HEK293 (cell line): ENCODE measurements around the gene GPSM1.
"Not testable (repeated sequence)": the region's sequence is repeated elsewhere in the genome, so short reads cannot be mapped to it uniquely, and the experiment has no call there.

Experiments
- MEIS1 ChIP-seq: sonication (generic); formaldehyde crosslinking; IDR thresholded peaks from 2 replicates; pipeline ENCODE4 v1.8.1; 2022; ENCODE audit warnings: missing genetic modification reagents, mild to moderate bottlenecking, borderline replicate concordance
- PRDM1 ChIP-seq: fragments of 450-650 bp; formaldehyde crosslinking; IDR thresholded peaks from 2 replicates; pipeline ENCODE4; 2016; ENCODE audit warnings: missing biosample characterization, missing genetic modification characterization
- ZBTB21 ChIP-seq: fragments of 450-650 bp; formaldehyde crosslinking; IDR thresholded peaks from 2 replicates; pipeline ENCODE4 v1.5.1; 2017; ENCODE audit warnings: missing biosample characterization, missing genetic modification characterization
- ZBTB7A ChIP-seq: fragments of 450-650 bp; formaldehyde crosslinking; IDR thresholded peaks from 2 replicates; pipeline ENCODE4 v1.5.1; 2016; ENCODE audit warnings: low read depth, missing biosample characterization, missing genetic modification characterization
- ZNF23 ChIP-seq: fragments of 450-650 bp; formaldehyde crosslinking; IDR thresholded peaks from 2 replicates; pipeline ENCODE4 v1.5.1; 2016; ENCODE audit warnings: missing biosample characterization, missing genetic modification characterization, borderline replicate concordance
- ZNF302 ChIP-seq: fragments of 450-650 bp; formaldehyde crosslinking; IDR thresholded peaks from 2 replicates; pipeline ENCODE4 v1.5.1; 2016; ENCODE audit warnings: missing biosample characterization, missing genetic modification characterization, low read depth
- ZNF391 ChIP-seq: fragments of 450-650 bp; formaldehyde crosslinking; IDR thresholded peaks from 2 replicates; pipeline ENCODE4 v1.5.1; 2016; ENCODE audit warnings: low read depth, missing biosample characterization, missing genetic modification characterization, borderline replicate concordance
- ZNF639 ChIP-seq: fragments of 450-650 bp; formaldehyde crosslinking; IDR thresholded peaks from 2 replicates; pipeline ENCODE4 v1.5.1; 2016; ENCODE audit warnings: missing biosample characterization, missing genetic modification characterization
- ZSCAN18 ChIP-seq: fragments of 450-650 bp; formaldehyde crosslinking; IDR thresholded peaks from 2 replicates; pipeline ENCODE4 v1.5.1; 2016; ENCODE audit warnings: missing biosample characterization, missing genetic modification characterization
- ZSCAN30 ChIP-seq: fragments of 450-650 bp; IDR thresholded peaks from 2 replicates; pipeline ENCODE4 v1.5.1; 2018; ENCODE audit warnings: missing biosample characterization, mild to moderate bottlenecking, missing genetic modification characterization, moderate library complexity
- TF ChIP-seq, protein P1 (sequence below): fragments of 450-650 bp; formaldehyde crosslinking; IDR thresholded peaks from 2 replicates; pipeline ENCODE4 v1.5.1; 2016; ENCODE audit warnings: missing biosample characterization, missing genetic modification characterization

- not testable (repeated sequence) for TF ChIP-seq ZNF391; PRDM1 (tag by site-specific recombination); ZNF23 (tag by site-specific recombination); ZSCAN18 (tag by site-specific recombination); ZBTB7A (tag by site-specific recombination); MEIS1 (CRISPR knock-in tag); ZBTB21; ZNF302 (tag by site-specific recombination); ZNF639; ZSCAN30 (tag by site-specific recombination)
- TF ChIP-seq, protein P1, sequence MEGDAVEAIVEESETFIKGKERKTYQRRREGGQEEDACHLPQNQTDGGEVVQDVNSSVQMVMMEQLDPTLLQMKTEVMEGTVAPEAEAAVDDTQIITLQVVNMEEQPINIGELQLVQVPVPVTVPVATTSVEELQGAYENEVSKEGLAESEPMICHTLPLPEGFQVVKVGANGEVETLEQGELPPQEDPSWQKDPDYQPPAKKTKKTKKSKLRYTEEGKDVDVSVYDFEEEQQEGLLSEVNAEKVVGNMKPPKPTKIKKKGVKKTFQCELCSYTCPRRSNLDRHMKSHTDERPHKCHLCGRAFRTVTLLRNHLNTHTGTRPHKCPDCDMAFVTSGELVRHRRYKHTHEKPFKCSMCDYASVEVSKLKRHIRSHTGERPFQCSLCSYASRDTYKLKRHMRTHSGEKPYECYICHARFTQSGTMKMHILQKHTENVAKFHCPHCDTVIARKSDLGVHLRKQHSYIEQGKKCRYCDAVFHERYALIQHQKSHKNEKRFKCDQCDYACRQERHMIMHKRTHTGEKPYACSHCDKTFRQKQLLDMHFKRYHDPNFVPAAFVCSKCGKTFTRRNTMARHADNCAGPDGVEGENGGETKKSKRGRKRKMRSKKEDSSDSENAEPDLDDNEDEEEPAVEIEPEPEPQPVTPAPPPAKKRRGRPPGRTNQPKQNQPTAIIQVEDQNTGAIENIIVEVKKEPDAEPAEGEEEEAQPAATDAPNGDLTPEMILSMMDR (tag by site-specific recombination): not testable (repeated sequence)
These were observed 78.6 kb downstream of the GPSM1 start for GRCh38 chr9:136405904-136406303.
